HepG2 (cell line): Measurements from ENCODE around the gene INSIG2. TPM values are rescaled to one million over a fixed set of nuclear protein-coding genes. Genes with fewer than 3 reads are reported as not detected.
A peak's percentile ranks its signal among the peaks of the same experiment; 100 is the strongest.

Experiments used
- ATAC-seq: fragments of 200-7000 bp; cut with Tn5 transposase; 3 replicates; pipeline ENCODE4 v1.9.1; 2020; ENCODE audit warnings: mild to moderate bottlenecking, moderate library complexity
- BruUV-seq: library from RNA; stranded (reverse); fragments of 400-500 nt; replicated peaks from 2 replicates; lab custom pipeline; 2021; lab: Mats Ljungman, UMichigan
- CTCF ChIA-PET: fragments of 300-600 bp; formaldehyde crosslinking; extraction: SDS; loops from one replicate; lab custom pipeline; 2021; ENCODE audit warnings: low total read pairs, inconsistent platforms, low intra/inter-chr PET ratio; lab: Yijun Ruan, JAX
- POLR2A ChIA-PET: fragments of 350-600 bp; sonication (Branson Sonifier 250); formaldehyde crosslinking; loops from one replicate; lab custom pipeline; 2020; ENCODE audit warnings: antibody characterized with exemption, inconsistent platforms; lab: Yijun Ruan, JAX
- DNase-seq: peaks from one replicate; pipeline ENCODE4 v3.0.0-alpha.2; 2015; ENCODE audit warnings: low spot score
- FAIRE-seq: peaks from 3 replicates; lab custom pipeline; 2011; peaks lifted over from hg19 to GRCh38; lab: Jason Lieb, UNC
- H2AFZ ChIP-seq: one replicate; pipeline ENCODE4 v1.6.1; 2011; ENCODE audit warnings: low read length, inconsistent platforms
- H3K27ac ChIP-seq: fragments of 300-600 bp; 3 replicates; pipeline ENCODE4 v1.8.0; 2011; ENCODE audit warnings: mixed run types, mild to moderate bottlenecking, mixed read lengths, low read length, inconsistent platforms; ENCODE audit not compliant: insufficient read depth; ENCODE audit errors: extremely low read length
- H3K27me3 ChIP-seq, 2 experiments: fragments of 200-600 bp in 1 of 2; 2 replicates in 1 of 2; 3 replicates in 1 of 2; pipeline versions ENCODE4 v1.6.0 to v1.8.0; 2011; ENCODE audit warnings: low read length in 2 of 2, mild to moderate bottlenecking in 2 of 2, moderate library complexity in 2 of 2, inconsistent platforms in 1 of 2; ENCODE audit not compliant: insufficient read depth in 2 of 2, control insufficient read depth in 1 of 2
- H3K36me3 ChIP-seq, 2 experiments: fragments of 200-600 bp in 1 of 2; replicated peaks in 1 of 2; 2 replicates in 1 of 2; 3 replicates in 1 of 2; pipeline versions ENCODE4 v1.5.1 to v1.8.0; 2011; ENCODE audit warnings: low read length in 2 of 2, inconsistent platforms in 1 of 2; ENCODE audit not compliant: insufficient read depth in 2 of 2, control insufficient read depth in 1 of 2
- H3K4me1 ChIP-seq: 2 replicates; pipeline ENCODE4 v1.5.1; 2012; ENCODE audit warnings: low read length, inconsistent platforms; ENCODE audit not compliant: insufficient read depth
- H3K4me2 ChIP-seq: 2 replicates; pipeline ENCODE4 v1.6.0; 2011; ENCODE audit warnings: low read depth, low read length, inconsistent platforms
- H3K4me3 ChIP-seq, 3 experiments: fragments of 200-600 bp in 1 of 3; sonication (generic), shearing (Covaris generic) in 1 of 3; replicated peaks in 1 of 3; 2 replicates each; pipeline ENCODE4 v1.5.1; 2011 to 2016; ENCODE audit warnings: low read length in 3 of 3, inconsistent platforms in 2 of 3, low read depth in 2 of 3, mild to moderate bottlenecking in 2 of 3, control low read depth in 1 of 3, mixed read lengths in 1 of 3; ENCODE audit not compliant: insufficient read depth in 1 of 3
- H3K79me2 ChIP-seq: one replicate; pipeline ENCODE4 v1.6.1; 2011; ENCODE audit warnings: low read length, inconsistent platforms; ENCODE audit not compliant: insufficient read depth
- H3K9ac ChIP-seq: 2 replicates; pipeline ENCODE4 v1.6.0; 2011; ENCODE audit warnings: mild to moderate bottlenecking, low read depth, low read length, inconsistent platforms; ENCODE audit not compliant: insufficient read depth
- H3K9me3 ChIP-seq: 2 replicates; pipeline ENCODE4 v1.5.1; 2012; ENCODE audit warnings: mild to moderate bottlenecking, low read length
- H4K20me1 ChIP-seq: 2 replicates; pipeline ENCODE4 v1.6.0; 2011; ENCODE audit warnings: inconsistent platforms, mild to moderate bottlenecking, low read length, moderate library complexity; ENCODE audit not compliant: insufficient read depth
- ATF2 ChIP-seq: sonication (generic); formaldehyde crosslinking; IDR thresholded peaks from 2 replicates; pipeline ENCODE4 v1.4.0; 2020; ENCODE audit warnings: missing genetic modification reagents
- CHD2 ChIP-seq: IDR thresholded peaks from 2 replicates; pipeline ENCODE4 v1.6.1; 2011; ENCODE audit warnings: low read depth, low read length, improper control_type of control experiment
- FOXC1 ChIP-seq: sonication (generic); formaldehyde crosslinking; IDR thresholded peaks from 2 replicates; pipeline ENCODE4 v1.8.0; 2022; ENCODE audit warnings: mild to moderate bottlenecking, missing genetic modification reagents, borderline replicate concordance
- FOXO4 ChIP-seq: sonication (generic); formaldehyde crosslinking; conservative IDR thresholded peaks from 2 replicates; pipeline ENCODE4 v1.8.1; 2023; ENCODE audit warnings: missing genetic modification reagents
- HNRNPUL1 ChIP-seq: fragments of 200-400 bp; formaldehyde crosslinking; IDR thresholded peaks from 2 replicates; pipeline ENCODE4 v1.6.1; 2017; ENCODE audit warnings: low read depth, mild to moderate bottlenecking, low read length, moderate library complexity
- MAZ ChIP-seq, 2 experiments: sonication (generic) in 1 of 2; formaldehyde crosslinking in 1 of 2; IDR thresholded peaks; 2 replicates each; pipeline versions ENCODE4 v1.5.0 to v1.6.1; 2012 to 2020; ENCODE audit warnings: low read depth in 2 of 2, mild to moderate bottlenecking in 2 of 2, borderline replicate concordance in 1 of 2, improper control_type of control experiment in 1 of 2, low read length in 1 of 2, missing genetic modification reagents in 1 of 2, moderate library complexity in 1 of 2
- RBM22 ChIP-seq: fragments of 200-400 bp; formaldehyde crosslinking; optimal IDR thresholded peaks from 2 replicates; pipeline ENCODE3; 2017; ENCODE audit warnings: mild to moderate bottlenecking, low read length, moderate library complexity
- SRF ChIP-seq: IDR thresholded peaks from 2 replicates; pipeline ENCODE4 v1.6.1; 2011; ENCODE audit warnings: mild to moderate bottlenecking, low read depth, low read length, moderate library complexity
- ZBTB1 ChIP-seq: sonication (generic); formaldehyde crosslinking; IDR thresholded peaks from 2 replicates; pipeline ENCODE4 v1.4.0; 2020; ENCODE audit warnings: missing genetic modification reagents, borderline replicate concordance
- ZNF282 ChIP-seq: fragments of 450-650 bp; IDR thresholded peaks from 2 replicates; pipeline ENCODE4 v1.6.1; 2018; ENCODE audit not compliant: partially characterized antibody
- ZNF589 ChIP-seq: sonication (generic); formaldehyde crosslinking; conservative IDR thresholded peaks from 2 replicates; pipeline ENCODE4 v1.8.0; 2022; ENCODE audit warnings: mild to moderate bottlenecking, moderate library complexity, missing genetic modification reagents
- WGBS: methylation state at CpG from one replicate; pipeline ENCODE4 v1.1.6; 2017; ENCODE audit warnings: low lambda C conversion rate; 5-methylcytosine and 5-hydroxymethylcytosine counted together
- in situ Hi-C: cut with HindIII; loops from 2 replicates; pipeline ENCODE4 v1.10.0; 2017; ENCODE audit warnings: low pct_unique_long_range_greater_than_20kb; ENCODE audit not compliant: extremely low pct_ligation_motif_present
- intact Hi-C: fragments of 100-400 bp; cut with micrococcal nuclease; formaldehyde crosslinking; loops from one replicate; pipeline ENCODE4 v1.10.0; 2022; ENCODE audit not compliant: unreplicated experiment
- polyA plus RNA-seq, 8 experiments: library from polyadenylated mRNA; depleted of rRNA in 3 of 8; stranded (reverse) in 7 of 8; unstranded in 1 of 8; fragments of >200 nt; fragmentation: Illumina TruSeq in 4 of 8; extraction: Trizol in 4 of 8; gene quantifications; 2 replicates each; pipeline versions ENCODE4 v1.2.1 to v1.2.3, GENCODE V29; 2011 to 2016; ENCODE audit warnings: low read depth in 4 of 8, missing spikeins in 1 of 8, mixed read lengths in 1 of 8; ENCODE audit not compliant: insufficient read depth in 1 of 8
- total RNA-seq, 5 experiments: library from RNA; depleted of rRNA; stranded (reverse); fragments of >200 nt; fragmentation: Illumina TruSeq; extraction: Trizol; gene quantifications; 2 replicates each; pipeline ENCODE4 v1.2.3, GENCODE V29; 2016; ENCODE audit warnings: low read depth in 1 of 5

Gene INSIG2
- total and polyA plus RNA-seq, 2 of the 13 experiments (the other 11 are each of a cell fraction or from before 2014, with no cell fraction given), result 73.5 to 481 TPM

- Histone ChIP-seq H4K20me1 (peaks cover 37% of the 10 kb centered on the region), H3K9ac (no peak overlapping the region), H3K9me3 (no peaks in the 10 kb centered on the region), H3K4me1 (peaks cover 51% of the 10 kb centered on the region), H2AFZ (no peak overlapping the region), H3K79me2 (no peaks in the 10 kb centered on the region), H3K27ac (no peak overlapping the region), H3K36me3 (no peaks in the 10 kb centered on the region; a peak in 3 of 5 replicates), H3K4me2 (no peak overlapping the region), H3K4me3 (no peak overlapping the region)
- WGBS, result 95% methylated on average over 2 of the region's 2 CpGs
- no peak for DNase-seq
- in situ Hi-C loops, result no loop called here
- ChIA-PET CTCF (no interaction called here), POLR2A (no interaction called here)
- no TSS peak for BruUV-seq
- ATAC-seq, result no peak
- intact Hi-C loops, result no loop called here
- FAIRE-seq, result no peak
- TF ChIP-seq ATF2 (CRISPR knock-in tag), result no peak
- TF ChIP-seq SRF, result peak; percentile 88
- TF ChIP-seq HNRNPUL1, result no peak
- no peak for TF ChIP-seq MAZ (IDR thresholded peaks at IDR 0.05; ENCODE audit: borderline replicate concordance, low read depth, low read length)
- no peak for TF ChIP-seq MAZ (CRISPR knock-in tag; IDR thresholded peaks at IDR 0.05; ENCODE audit: low read depth)
- TF ChIP-seq FOXC1 (CRISPR knock-in tag), result no peak
- TF ChIP-seq FOXO4 (CRISPR knock-in tag), result 0 out of 2 replicates have a peak, but pooled peaks have one; percentile 9
- no peak for TF ChIP-seq ZNF589 (CRISPR knock-in tag)
- TF ChIP-seq ZNF282, result no peak
- peak; percentile 74 for TF ChIP-seq RBM22
- TF ChIP-seq ZBTB1 (CRISPR knock-in tag), result no peak
- no peak for TF ChIP-seq CHD2
- TF ChIP-seq, all 625 proteins: peak for 3
- no peaks in the 10 kb centered on the region for H3K27me3 ChIP-seq
Measured at GRCh38 chr2:118114863-118115262, 26.6 kb downstream of the INSIG2 start.
